HK-2 (cell line): Measurements from ENCODE around the gene HNRNPUL1.
"Not testable (repeated sequence)": the region's sequence is repeated elsewhere in the genome, so short reads cannot be mapped to it uniquely, and the experiment has no call there.

Source experiments
- DNase-seq: peaks from one replicate; pipeline ENCODE4 v3.0.0-alpha.2; 2018; ENCODE audit not compliant: unreplicated experiment

Gene HNRNPUL1

GRCh38 chr19:41276231-41276630, 12.1 kb downstream of the HNRNPUL1 start:
- DNase-seq: no peak

GRCh38 chr19:41278478-41278877, 14.3 kb downstream of the HNRNPUL1 start:
- no peak for DNase-seq

DNA sequence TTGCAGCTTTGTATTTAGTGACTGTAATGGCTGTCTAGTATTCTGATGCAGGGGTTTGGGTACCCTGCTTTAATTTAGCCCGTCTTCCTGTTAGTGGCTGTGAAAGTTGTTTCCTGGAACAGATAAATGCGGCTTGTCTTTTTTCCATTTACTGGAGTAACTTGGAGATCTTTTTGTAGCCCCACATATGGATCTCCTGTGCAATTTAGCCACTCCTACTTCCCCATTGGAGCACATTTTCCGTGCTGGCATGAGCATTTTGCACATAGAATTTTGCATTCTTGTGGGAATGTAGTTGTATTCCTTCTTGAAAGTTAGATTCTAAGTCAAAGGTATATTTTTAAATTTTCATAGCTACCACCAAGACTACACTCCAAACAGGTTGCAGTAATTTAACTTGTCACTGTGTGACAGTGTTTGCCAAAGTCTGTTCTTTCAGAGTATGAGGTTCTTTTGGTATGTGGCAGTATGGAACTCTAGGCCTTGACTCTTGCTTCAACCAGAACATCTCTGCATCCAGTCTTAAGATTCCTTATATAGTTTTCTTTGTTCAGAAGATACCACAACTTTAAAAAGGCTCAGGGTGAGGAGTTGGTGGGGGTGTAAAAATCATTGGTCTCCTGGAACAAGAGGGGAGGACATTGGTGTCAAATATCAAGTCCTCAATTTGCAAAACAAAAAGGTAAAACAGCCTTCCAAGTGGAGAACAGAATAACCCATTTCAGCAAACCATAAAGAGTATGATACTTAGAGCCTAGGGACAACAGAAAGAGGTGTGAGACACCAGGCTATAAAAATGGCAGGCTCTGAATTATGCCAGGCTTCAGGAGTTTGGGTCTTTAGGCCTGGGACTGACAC, 24.7 kb downstream of the HNRNPUL1 start:
- DNase-seq: no peak

DNA sequence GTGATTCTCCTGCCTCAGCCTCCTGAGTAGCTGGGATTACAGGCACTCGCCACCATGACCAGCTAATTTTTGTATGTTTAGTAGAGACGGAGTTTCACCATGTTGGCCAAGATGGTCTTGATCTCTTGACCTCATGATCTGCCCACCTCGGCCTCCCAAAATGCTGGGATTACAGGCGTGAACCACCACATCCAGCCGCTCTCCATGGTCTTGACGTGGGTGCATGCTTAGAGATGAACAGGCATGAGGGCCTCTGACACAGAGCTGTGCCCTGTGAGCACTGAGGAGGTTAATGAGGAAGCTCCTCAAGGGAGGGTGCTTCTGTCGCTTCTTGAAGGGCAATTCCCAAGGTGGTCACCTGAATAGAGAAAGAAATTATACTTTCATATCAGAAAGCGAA, 25.6 kb downstream of the HNRNPUL1 start:
- DNase-seq: not testable (repeated sequence)

DNA sequence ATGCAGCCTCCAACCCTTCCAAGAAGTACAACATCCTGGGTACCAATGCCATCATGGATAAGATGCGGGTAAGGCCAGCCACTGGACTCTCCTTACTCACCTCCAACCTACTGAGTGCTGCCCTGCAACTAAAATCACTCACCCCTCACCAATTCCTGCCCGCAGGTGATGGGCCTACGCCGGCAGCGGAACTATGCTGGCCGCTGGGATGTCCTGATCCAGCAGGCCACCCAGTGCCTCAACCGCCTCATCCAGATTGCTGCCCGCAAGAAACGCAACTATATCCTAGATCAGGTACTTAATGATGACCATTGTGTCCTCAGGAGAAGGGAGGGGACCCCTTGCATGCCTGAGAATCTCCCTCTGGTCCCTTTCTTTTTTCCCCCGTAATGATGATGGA, 30.2 kb downstream of the HNRNPUL1 start:
- no peak for DNase-seq

- DNase-seq: no peak
Measured at GRCh38 chr19:41295499-41295898, 31.3 kb downstream of the HNRNPUL1 start.

DNA sequence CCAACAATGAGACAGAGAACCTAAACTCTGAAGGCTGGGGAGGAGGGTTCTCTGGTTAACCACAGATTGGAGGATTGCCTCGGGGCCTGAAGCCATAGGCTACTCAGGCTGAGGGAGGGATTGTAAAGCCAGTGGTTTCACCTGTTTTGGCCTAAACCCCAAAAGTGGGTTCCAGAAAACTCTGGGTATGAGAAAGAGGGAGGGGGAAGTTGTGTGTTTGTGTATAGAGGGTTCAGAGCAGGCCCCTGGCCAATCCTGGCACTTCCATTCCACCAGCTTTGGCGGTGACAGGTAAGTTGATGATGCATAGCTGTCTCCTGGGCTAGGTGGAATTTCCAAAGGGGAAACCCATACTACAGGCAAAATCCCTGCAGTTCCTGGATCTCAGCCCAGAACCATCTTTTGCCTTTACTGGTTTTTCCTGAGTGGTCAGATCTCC, 32.3 kb downstream of the HNRNPUL1 start:
- DNase-seq: no peak

DNA sequence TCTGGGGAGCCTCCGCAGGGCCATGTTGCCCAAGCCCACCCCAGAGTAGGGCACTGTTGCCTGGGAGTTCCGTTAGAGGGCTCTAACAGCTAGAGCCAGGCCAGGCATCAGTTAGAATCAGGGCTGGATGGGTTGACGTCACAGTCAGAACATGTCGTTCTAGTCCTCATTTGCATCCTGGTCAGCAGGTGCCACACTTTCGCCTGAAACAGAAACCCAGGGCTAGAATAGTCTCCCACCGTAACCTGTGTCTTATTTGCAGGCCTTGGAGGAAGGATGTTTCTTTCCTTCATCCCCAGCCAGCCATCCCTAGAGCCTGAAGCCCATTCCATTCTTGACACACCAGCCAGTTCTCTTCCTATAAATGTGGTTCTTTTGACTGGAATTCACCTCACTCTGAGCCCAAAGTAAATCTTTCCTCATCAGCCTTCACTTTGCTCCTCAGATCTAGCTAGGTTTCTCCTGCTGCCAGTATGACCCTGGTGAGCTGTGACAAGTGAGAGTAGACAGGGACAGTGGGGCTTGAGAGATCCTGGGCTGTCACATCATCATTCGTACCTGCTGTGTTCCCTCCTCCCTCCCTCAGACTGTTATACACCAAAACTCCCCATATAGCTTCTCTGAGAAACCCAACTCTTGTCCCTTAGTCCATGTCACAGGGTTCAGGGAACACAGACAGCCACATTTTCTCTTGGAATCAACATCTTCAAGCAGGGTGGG, 33.6 kb downstream of the HNRNPUL1 start:
- DNase-seq: no peak

GRCh38 chr19:41298348-41298964, 34.3 kb downstream of the HNRNPUL1 start:
- DNase-seq: peak; percentile 65

DNA sequence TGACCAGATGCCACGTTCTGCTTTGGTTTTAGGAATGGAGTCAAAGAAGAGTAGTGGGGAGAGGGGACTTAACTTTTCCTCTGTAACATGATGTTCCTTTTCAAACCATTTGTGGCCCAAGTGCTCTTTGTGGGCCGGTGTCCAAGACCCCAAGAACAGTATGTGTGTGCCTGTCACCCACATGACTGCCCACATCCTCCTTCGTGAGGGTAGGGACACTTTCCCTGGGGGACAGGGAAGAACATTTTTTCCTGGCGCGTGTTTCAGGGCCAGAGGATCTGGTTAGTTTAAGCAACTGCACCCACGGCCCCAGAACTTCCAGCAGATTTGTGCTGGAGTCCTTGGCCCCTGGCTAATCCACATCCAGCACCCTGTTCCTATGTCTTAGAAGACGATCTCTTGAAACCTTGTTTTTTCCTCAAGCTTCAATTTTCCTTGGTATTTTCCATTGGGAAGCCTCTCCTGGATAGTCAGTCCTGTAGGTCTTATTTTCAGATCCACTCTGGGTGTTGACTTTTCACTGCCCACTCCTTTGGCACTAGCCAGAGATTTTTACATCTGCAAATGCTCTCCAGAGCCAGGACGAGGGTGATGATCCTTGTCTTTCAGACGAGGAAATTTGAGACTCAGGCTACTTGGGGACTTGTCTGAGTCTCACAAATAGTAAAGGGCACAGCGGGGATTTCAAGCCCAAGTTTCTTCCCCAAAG, 35.0 kb downstream of the HNRNPUL1 start:
- no peak for DNase-seq

GRCh38 chr19:41299755-41300089, 35.5 kb downstream of the HNRNPUL1 start:
- DNase-seq: peak; percentile 49

GRCh38 chr19:41300555-41300954, 36.4 kb downstream of the HNRNPUL1 start:
- DNase-seq: no peak

- no peak for DNase-seq
Measured at GRCh38 chr19:41302624-41303351, 38.6 kb downstream of the HNRNPUL1 start.

DNA sequence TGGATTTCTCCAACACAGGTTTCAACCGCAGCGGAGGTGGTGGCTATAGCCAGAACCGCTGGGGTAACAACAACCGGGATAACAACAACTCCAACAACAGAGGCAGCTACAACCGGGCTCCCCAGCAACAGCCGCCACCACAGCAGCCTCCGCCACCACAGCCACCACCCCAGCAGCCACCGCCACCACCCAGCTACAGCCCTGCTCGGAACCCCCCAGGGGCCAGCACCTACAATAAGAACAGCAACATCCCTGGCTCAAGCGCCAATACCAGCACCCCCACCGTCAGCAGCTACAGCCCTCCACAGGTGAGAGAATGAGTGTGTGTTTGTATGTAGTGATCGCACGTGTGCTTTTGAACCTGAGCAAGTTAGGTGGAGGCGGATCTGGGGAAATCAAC, 39.8 kb downstream of the HNRNPUL1 start:
- DNase-seq: no peak

DNA sequence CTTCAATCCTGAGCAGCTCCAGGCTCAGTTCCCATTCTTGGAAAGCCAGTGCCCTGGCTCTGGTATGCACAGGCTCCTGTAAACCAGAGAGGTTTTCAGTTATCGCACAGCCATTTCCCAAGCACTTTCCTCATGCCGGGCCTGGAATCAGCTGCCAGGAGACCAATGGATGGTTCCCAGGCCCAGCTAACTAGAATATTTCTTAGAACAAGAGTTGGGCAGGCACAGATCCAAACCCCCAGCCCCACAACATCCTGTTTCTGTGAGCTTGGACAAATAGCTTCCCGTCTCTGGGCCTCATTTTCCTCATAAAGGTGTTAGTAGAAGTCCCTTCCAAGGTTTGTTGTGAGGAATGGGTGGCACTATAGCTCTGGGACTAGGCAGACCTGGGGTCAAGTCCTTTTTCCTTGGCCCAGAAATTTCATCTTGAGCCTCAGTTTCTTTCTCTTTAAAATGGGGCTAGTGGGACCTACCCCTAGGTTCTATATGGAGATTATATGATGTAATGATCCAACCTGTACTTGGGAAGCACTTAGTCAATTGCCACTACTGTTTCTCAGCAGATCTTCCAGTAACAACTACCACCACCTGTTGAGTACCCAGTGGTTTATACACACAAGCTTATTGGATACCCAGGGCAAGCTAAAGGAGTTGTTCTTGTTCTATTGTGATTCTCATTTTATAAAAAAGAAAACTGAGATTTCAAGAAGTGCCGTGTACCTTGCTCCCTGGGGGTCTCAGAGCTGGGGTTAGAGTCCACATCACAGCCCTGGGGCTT, 40.7 kb downstream of the HNRNPUL1 start:
- no peak for DNase-seq

DNA sequence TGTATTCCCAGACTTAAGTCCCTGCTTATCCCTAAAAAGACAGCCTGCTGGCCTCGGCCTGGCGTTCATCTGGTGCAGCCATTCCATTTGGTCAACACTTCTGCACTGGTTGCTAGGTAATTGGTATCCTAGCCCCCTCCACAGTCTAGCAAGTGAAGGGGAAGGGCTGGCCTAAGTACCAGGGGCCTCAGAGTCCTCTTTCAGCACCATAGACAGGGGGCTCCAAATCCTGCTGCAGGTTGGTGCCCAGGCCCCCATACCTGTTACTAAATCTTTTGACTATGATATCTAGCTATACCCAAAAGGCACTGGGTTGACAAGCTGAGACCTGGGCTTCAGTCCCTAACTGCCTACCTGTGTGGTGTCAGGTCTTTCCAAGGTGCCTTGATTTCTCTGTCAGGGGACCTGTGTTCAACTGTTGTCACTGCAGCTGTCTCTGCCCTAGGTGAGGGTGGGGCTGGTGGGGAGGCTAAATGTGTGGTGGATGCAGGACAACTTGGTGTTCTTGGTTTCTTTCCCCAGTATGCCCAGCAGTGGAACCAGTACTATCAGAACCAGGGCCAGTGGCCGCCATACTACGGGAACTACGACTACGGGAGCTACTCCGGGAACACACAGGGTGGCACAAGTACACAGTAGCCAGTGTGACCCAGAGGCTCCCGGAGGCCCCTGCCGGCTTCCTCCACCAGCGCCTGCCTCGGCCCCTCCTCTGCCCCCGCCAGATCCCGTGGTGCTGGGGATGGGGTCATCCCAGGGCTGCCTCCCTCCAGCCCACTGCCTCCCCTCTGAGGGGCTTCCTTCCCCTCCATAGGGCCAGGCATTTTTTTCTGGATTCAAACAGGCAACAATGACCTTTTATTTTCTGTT, 42.0 kb downstream of the HNRNPUL1 start:
- DNase-seq: no peak

- DNase-seq: no peak
Measured at GRCh38 chr19:41307090-41307875, 43.1 kb downstream of the HNRNPUL1 start.

DNA sequence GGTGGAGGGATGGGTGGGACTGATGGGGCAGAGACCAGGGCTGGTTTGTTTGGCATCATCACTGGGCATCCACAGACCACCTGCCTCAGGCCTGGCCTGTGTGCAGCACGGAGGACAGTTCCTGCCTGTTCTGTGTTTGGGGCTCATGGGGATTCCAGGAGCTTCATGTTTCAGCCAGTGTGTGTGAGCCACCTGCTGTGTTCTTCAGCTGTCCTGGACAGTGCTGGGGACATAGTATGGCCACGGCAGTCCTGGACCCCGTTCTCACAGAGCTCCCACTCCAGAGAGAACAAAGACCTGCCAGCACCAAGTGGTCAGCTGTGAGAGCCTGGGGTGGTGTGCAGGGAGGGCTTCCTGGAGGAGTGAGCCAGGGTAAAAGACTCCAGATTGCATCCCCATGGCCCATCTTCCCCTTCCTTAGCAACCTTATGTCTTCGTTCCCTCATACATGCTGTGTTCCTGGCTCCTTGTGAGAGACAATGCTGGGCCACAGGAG, 43.8 kb downstream of the HNRNPUL1 start:
- no peak for DNase-seq
